Small intestine (tissue), 7 donors: ENCODE data around the gene UQCR10. TPM values are rescaled to one million over a fixed set of nuclear protein-coding genes. Genes with fewer than 3 reads are reported as not detected.

Experiments used
- DNase-seq, 2 donors: peaks; one replicate each; pipeline versions ENCODE4 v3.0.0 to v3.0.0-alpha.2; 2013
- FAIRE-seq: peaks from 2 replicates; lab custom pipeline; 2012; peaks lifted over from hg19 to GRCh38; lab: Jason Lieb, UNC
- H3K27ac ChIP-seq, 3 donors: one replicate each; pipeline ENCODE4 v1.5.1; 2013; ENCODE audit warnings: low read length in 2 of 3, mild to moderate bottlenecking in 2 of 3, control low read depth in 1 of 3, inconsistent platforms in 1 of 3, low read depth in 1 of 3, moderate library complexity in 1 of 3
- H3K27me3 ChIP-seq, 3 donors: one replicate each; pipeline ENCODE4 v1.6.1; 2013; ENCODE audit warnings: low read length in 3 of 3, inconsistent platforms in 1 of 3; ENCODE audit not compliant: control insufficient read depth in 3 of 3, insufficient read depth in 3 of 3
- H3K36me3 ChIP-seq, 3 donors: one replicate each; pipeline ENCODE4 v1.6.1; 2013; ENCODE audit warnings: low read length in 3 of 3, inconsistent platforms in 1 of 3, low read depth in 1 of 3, mild to moderate bottlenecking in 1 of 3, moderate library complexity in 1 of 3; ENCODE audit not compliant: control insufficient read depth in 3 of 3, insufficient read depth in 2 of 3
- H3K4me1 ChIP-seq, 3 donors: one replicate each; pipeline ENCODE4 v1.6.1; 2013; ENCODE audit warnings: low read length in 2 of 3, inconsistent platforms in 1 of 3, low read depth in 1 of 3, mild to moderate bottlenecking in 1 of 3, moderate library complexity in 1 of 3; ENCODE audit not compliant: control insufficient read depth in 3 of 3, insufficient read depth in 2 of 3
- H3K4me3 ChIP-seq, 3 donors: one replicate each; pipeline ENCODE4 v1.5.1; 2013; ENCODE audit warnings: low read length in 3 of 3, control low read depth in 1 of 3, inconsistent platforms in 1 of 3, low read depth in 1 of 3, mild to moderate bottlenecking in 1 of 3, moderate library complexity in 1 of 3
- H3K9me3 ChIP-seq, 2 donors: one replicate each; pipeline ENCODE4 v1.6.1; 2013; ENCODE audit warnings: low read depth in 1 of 2, low read length in 1 of 2; ENCODE audit not compliant: control insufficient read depth in 2 of 2, insufficient read depth in 1 of 2
- WGBS, 3 donors: extraction: QIAGEN DNeasy Blood & Tissue Kit; methylation state at CpG; one replicate each; pipeline ENCODE4 v1.1.7; 2013; 5-methylcytosine and 5-hydroxymethylcytosine counted together
- polyA plus RNA-seq, 4 donors: library from polyadenylated mRNA; stranded (reverse) in 3 of 4; unstranded in 1 of 4; fragments of 200-250 nt in 3 of 4; fragments of 120-200 nt in 1 of 4; gene quantifications; one replicate each; pipeline versions ENCODE4 v1.2.1 to v1.2.3, GENCODE V29; 2013
- donor health status: healthy with polysubstance abuse.
- donor health status: control.
- donor health status: control.
- donor health status: Bipolar disorder and iron deficiency.
- donor health status: healthy.

UQCR10 gene
- polyA plus RNA-seq, 4 donors: 111 to 564 (median 343) TPM

DNA sequence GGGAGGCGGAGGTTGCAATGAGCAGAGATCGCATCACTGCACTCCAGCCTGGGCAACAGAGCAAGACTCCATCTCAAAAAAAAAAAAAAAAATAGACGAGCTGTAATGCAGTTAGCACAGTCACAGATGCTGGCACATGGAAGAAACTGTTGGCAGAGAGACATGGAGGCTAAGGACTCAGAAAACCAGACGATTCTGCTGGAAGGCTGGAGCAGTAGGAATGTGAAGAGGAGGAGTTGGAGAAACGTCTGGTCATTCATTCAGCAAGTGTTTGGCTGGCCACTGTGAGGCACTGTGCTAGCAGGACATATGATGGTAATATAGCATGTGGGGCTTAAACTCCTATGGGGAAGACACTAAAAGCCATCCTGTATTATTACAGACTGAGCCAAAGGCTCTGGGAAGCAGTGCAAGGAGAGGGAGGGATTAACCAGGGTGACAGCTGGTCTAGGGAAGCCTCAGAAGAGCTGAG lies 5.0 kb downstream of the UQCR10 start:
- DNase-seq (peak in 1 of 2 donors; percentile 37), FAIRE-seq (no peak)
- Histone ChIP-seq H3K9me3 (no peaks in the 10 kb centered on the region), H3K4me3 (no peak overlapping the region), H3K27ac (no peak overlapping the region), H3K36me3 (peaks cover 3 to 24% (median 11%) of the 10 kb centered on the region in 3 donors), H3K27me3 (no peaks in the 10 kb centered on the region), H3K4me1 (peaks cover 0 to 6% (median 0%) of the 10 kb centered on the region in 3 donors)
- WGBS, 3 donors: 46 to 59% (median 52%) methylated on average over 5 of the region's 5 CpGs

GRCh38 chr22:29773233-29773632 lies 6.1 kb downstream of the UQCR10 start:
- Histone ChIP-seq H3K27me3 (no peaks in the 10 kb centered on the region), H3K36me3 (peaks cover 3 to 24% (median 11%) of the 10 kb centered on the region in 3 donors), H3K9me3 (no peaks in the 10 kb centered on the region), H3K4me3 (no peak overlapping the region), H3K27ac (no peak overlapping the region), H3K4me1 (peaks cover 0 to 2% (median 0%) of the 10 kb centered on the region in 3 donors)
- no peak for FAIRE-seq
- WGBS, 3 donors: 68 to 80% (median 77%) methylated on average over 2 of the region's 2 CpGs
- no peak for DNase-seq

DNA sequence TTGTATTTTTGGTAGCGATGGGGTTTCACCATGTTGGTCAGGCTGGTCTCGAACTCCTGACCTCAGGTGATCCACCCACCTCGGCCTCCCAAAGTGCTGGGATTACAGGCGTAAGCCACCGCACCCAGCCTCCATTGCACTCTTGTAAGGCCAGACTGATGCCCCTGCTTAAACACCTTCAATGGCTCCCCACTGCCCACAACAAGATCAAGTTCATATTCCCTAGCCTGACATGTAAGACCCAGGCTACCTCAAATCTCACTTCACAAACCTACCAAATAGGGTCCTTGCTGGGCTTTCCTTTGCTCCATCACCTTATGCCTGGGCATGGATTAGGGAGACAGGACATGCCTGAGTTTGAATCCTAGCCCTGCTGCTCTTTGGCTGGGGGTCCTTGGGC lies 13.1 kb downstream of the UQCR10 start:
- FAIRE-seq (no peak), DNase-seq (no peak)
- peaks cover 2 to 31% (median 5%) of the 10 kb centered on the region in 3 donors for H3K4me1 ChIP-seq
- no peak overlapping the region for H3K4me3 ChIP-seq
- 90 to 94% (median 94%) methylated on average over 5 of the region's 5 CpGs for WGBS, 3 donors
- H3K27ac ChIP-seq: no peak overlapping the region
- H3K9me3 ChIP-seq: no peaks in the 10 kb centered on the region
- peaks cover 0 to 2% (median 0%) of the 10 kb centered on the region in 3 donors for H3K36me3 ChIP-seq
- H3K27me3 ChIP-seq: no peaks in the 10 kb centered on the region

- DNase-seq (peak; percentile 46 to 64), FAIRE-seq (no peak)
- Histone ChIP-seq H3K27me3 (no peaks in the 10 kb centered on the region), H3K4me1 (peaks cover 2 to 31% (median 5%) of the 10 kb centered on the region in 3 donors), H3K27ac (peak overlapping the region in 1 of 3 donors; percentile 9), H3K4me3 (peak overlapping the region in 1 of 3 donors; percentile 4), H3K36me3 (peaks cover 0 to 2% (median 0%) of the 10 kb centered on the region in 3 donors), H3K9me3 (no peaks in the 10 kb centered on the region)
- 53 to 64% (median 61%) methylated on average over 8 of the region's 8 CpGs for WGBS, 3 donors
Measured at GRCh38 chr22:29780748-29781676, 13.8 kb downstream of the UQCR10 start.

- peaks cover 2 to 31% (median 5%) of the 10 kb centered on the region in 3 donors for H3K4me1 ChIP-seq
- DNase-seq: peak; percentile 39 to 86
- peak overlapping the region in 2 of 3 donors; percentile 6 to 43 for H3K27ac ChIP-seq
- H3K9me3 ChIP-seq: no peaks in the 10 kb centered on the region
- no peaks in the 10 kb centered on the region for H3K27me3 ChIP-seq
- H3K4me3 ChIP-seq: no peak overlapping the region
- no peak for FAIRE-seq
- 19 to 59% (median 39%) methylated on average over 7 of the region's 7 CpGs for WGBS, 3 donors
- peaks cover 0 to 3% (median 0%) of the 10 kb centered on the region in 3 donors for H3K36me3 ChIP-seq
Measured at GRCh38 chr22:29782061-29782845, 15.1 kb downstream of the UQCR10 start.

- no peak overlapping the region for H3K4me3 ChIP-seq
- peaks cover 0 to 27% (median 8%) of the 10 kb centered on the region in 3 donors for H3K36me3 ChIP-seq
- H3K27me3 ChIP-seq: no peaks in the 10 kb centered on the region
- no peaks in the 10 kb centered on the region for H3K9me3 ChIP-seq
- FAIRE-seq: no peak
- H3K27ac ChIP-seq: peak overlapping the region in 1 of 3 donors; percentile 53
- peaks cover 0 to 23% (median 2%) of the 10 kb centered on the region in 3 donors for H3K4me1 ChIP-seq
- WGBS, 3 donors: 53 to 77% (median 70%) methylated on average over 9 of the region's 9 CpGs
- no peak for DNase-seq
Measured at GRCh38 chr22:29784451-29785361, 17.5 kb downstream of the UQCR10 start.

- Histone ChIP-seq H3K27me3 (no peaks in the 10 kb centered on the region), H3K27ac (no peak overlapping the region), H3K9me3 (no peaks in the 10 kb centered on the region), H3K4me1 (peaks cover 0 to 15% (median 2%) of the 10 kb centered on the region in 3 donors), H3K36me3 (peaks cover 4 to 41% (median 14%) of the 10 kb centered on the region in 3 donors), H3K4me3 (no peak overlapping the region)
- DNase-seq: no peak
- no peak for FAIRE-seq
- 62 to 78% (median 75%) methylated on average over 5 of the region's 5 CpGs for WGBS, 3 donors
Measured at GRCh38 chr22:29786031-29786430, 18.9 kb downstream of the UQCR10 start.
